IPS-15b (cell line): ENCODE measurements around the gene C1orf105.

Experiments
- H3K27me3 ChIP-seq: one replicate; pipeline ENCODE4 v1.6.1; 2013; ENCODE audit warnings: low read length; ENCODE audit not compliant: control insufficient read depth, insufficient read depth
- H3K36me3 ChIP-seq: one replicate; pipeline ENCODE4 v1.6.1; 2013; ENCODE audit warnings: low read length; ENCODE audit not compliant: control insufficient read depth, insufficient read depth
- H3K4me1 ChIP-seq: one replicate; pipeline ENCODE4 v1.6.1; 2013; ENCODE audit warnings: mild to moderate bottlenecking, low read length; ENCODE audit not compliant: control insufficient read depth, insufficient read depth
- H3K4me3 ChIP-seq: one replicate; pipeline ENCODE4 v1.5.1; 2013; ENCODE audit warnings: low read depth, low read length
- H3K9ac ChIP-seq: one replicate; pipeline ENCODE4 v1.6.1; 2013; ENCODE audit warnings: low read depth, mild to moderate bottlenecking, low read length
- H3K9me3 ChIP-seq: one replicate; pipeline ENCODE4 v1.6.1; 2013; ENCODE audit warnings: mild to moderate bottlenecking, low read length; ENCODE audit not compliant: control insufficient read depth, insufficient read depth

C1orf105 gene

GRCh38 chr1:172398193-172398592 lies 22.3 kb upstream of the C1orf105 start:
- Histone ChIP-seq H3K27me3 (no peaks in the 10 kb centered on the region), H3K9me3 (no peaks in the 10 kb centered on the region), H3K9ac (no peak overlapping the region), H3K36me3 (no peaks in the 10 kb centered on the region), H3K4me1 (peaks cover 16% of the 10 kb centered on the region), H3K4me3 (no peak overlapping the region)

- Histone ChIP-seq H3K9ac (peak overlapping the region; percentile 14), H3K4me3 (no peak overlapping the region), H3K4me1 (peaks cover 16% of the 10 kb centered on the region), H3K36me3 (no peaks in the 10 kb centered on the region), H3K9me3 (no peaks in the 10 kb centered on the region), H3K27me3 (no peaks in the 10 kb centered on the region)
Observed at GRCh38 chr1:172398970-172399755, 21.3 kb upstream of the C1orf105 start.

GRCh38 chr1:172399756-172400721 lies 20.4 kb upstream of the C1orf105 start:
- Histone ChIP-seq H3K9ac (no peak overlapping the region), H3K9me3 (no peaks in the 10 kb centered on the region), H3K4me3 (no peak overlapping the region), H3K27me3 (no peaks in the 10 kb centered on the region), H3K36me3 (no peaks in the 10 kb centered on the region), H3K4me1 (peaks cover 16% of the 10 kb centered on the region)

- Histone ChIP-seq H3K27me3 (no peaks in the 10 kb centered on the region), H3K4me3 (no peak overlapping the region), H3K36me3 (no peaks in the 10 kb centered on the region), H3K9me3 (no peaks in the 10 kb centered on the region), H3K9ac (no peak overlapping the region), H3K4me1 (peaks cover 14% of the 10 kb centered on the region)
Observed at GRCh38 chr1:172400722-172401105, 19.8 kb upstream of the C1orf105 start.

GRCh38 chr1:172401477-172401876 lies 19.0 kb upstream of the C1orf105 start:
- Histone ChIP-seq H3K9me3 (no peaks in the 10 kb centered on the region), H3K4me3 (no peak overlapping the region), H3K4me1 (peaks cover 9% of the 10 kb centered on the region), H3K36me3 (no peaks in the 10 kb centered on the region), H3K9ac (no peak overlapping the region), H3K27me3 (no peaks in the 10 kb centered on the region)

- H3K9ac ChIP-seq = no peak overlapping the region
- no peaks in the 10 kb centered on the region for H3K27me3 ChIP-seq
- H3K9me3 ChIP-seq = no peaks in the 10 kb centered on the region
- H3K4me3 ChIP-seq = no peak overlapping the region
- peaks cover 9% of the 10 kb centered on the region for H3K4me1 ChIP-seq
- no peaks in the 10 kb centered on the region for H3K36me3 ChIP-seq
Observed at GRCh38 chr1:172401892-172402291, 18.6 kb upstream of the C1orf105 start.

GRCh38 chr1:172402878-172403569 lies 17.5 kb upstream of the C1orf105 start:
- H3K4me1 ChIP-seq = peaks cover 9% of the 10 kb centered on the region
- H3K4me3 ChIP-seq = no peak overlapping the region
- no peak overlapping the region for H3K9ac ChIP-seq
- no peaks in the 10 kb centered on the region for H3K9me3 ChIP-seq
- no peaks in the 10 kb centered on the region for H3K36me3 ChIP-seq
- H3K27me3 ChIP-seq = no peaks in the 10 kb centered on the region

- no peak overlapping the region for H3K4me3 ChIP-seq
- H3K27me3 ChIP-seq = no peaks in the 10 kb centered on the region
- H3K36me3 ChIP-seq = no peaks in the 10 kb centered on the region
- no peaks in the 10 kb centered on the region for H3K9me3 ChIP-seq
- H3K4me1 ChIP-seq = peaks cover 9% of the 10 kb centered on the region
- no peak overlapping the region for H3K9ac ChIP-seq
Observed at GRCh38 chr1:172404121-172404520, 16.4 kb upstream of the C1orf105 start.

- H3K9ac ChIP-seq = no peak overlapping the region
Observed at GRCh38 chr1:172405912-172406311, 14.6 kb upstream of the C1orf105 start.

GRCh38 chr1:172406968-172407367 lies 13.5 kb upstream of the C1orf105 start:
- no peak overlapping the region for H3K4me3 ChIP-seq

More at GRCh38 chr1:172405912-172406311, 14.6 kb upstream of the C1orf105 start:
- Histone ChIP-seq H3K4me3 (no peak overlapping the region), H3K36me3 (no peaks in the 10 kb centered on the region), H3K4me1 (no peaks in the 10 kb centered on the region), H3K27me3 (no peaks in the 10 kb centered on the region), H3K9me3 (no peaks in the 10 kb centered on the region)

GRCh38 chr1:172408958-172409357 lies 11.5 kb upstream of the C1orf105 start:
- Histone ChIP-seq H3K27me3 (no peaks in the 10 kb centered on the region), H3K4me3 (no peak overlapping the region), H3K9me3 (no peaks in the 10 kb centered on the region), H3K9ac (no peak overlapping the region), H3K4me1 (no peaks in the 10 kb centered on the region), H3K36me3 (no peaks in the 10 kb centered on the region)

More at GRCh38 chr1:172406968-172407367, 13.5 kb upstream of the C1orf105 start:
- Histone ChIP-seq H3K4me1 (no peaks in the 10 kb centered on the region), H3K36me3 (no peaks in the 10 kb centered on the region), H3K9me3 (no peaks in the 10 kb centered on the region), H3K27me3 (no peaks in the 10 kb centered on the region), H3K9ac (no peak overlapping the region)
